Smooth muscle cell (in vitro differentiated cells): Measurements from ENCODE around the gene ARID4B. TPM values are rescaled to one million over a fixed set of nuclear protein-coding genes. Genes with fewer than 3 reads are reported as not detected.

Source experiments
- DNase-seq: peaks from one replicate; lab custom pipeline; 2025; ENCODE audit not compliant: unreplicated experiment; lab: John Stamatoyannopoulos, UW
- H2AFZ ChIP-seq: fragments of 200-600 bp; sonication (generic); 2 replicates; pipeline ENCODE4 v1.6.0; 2016; ENCODE audit warnings: antibody characterized with exemption, low read depth, mild to moderate bottlenecking
- H3F3A ChIP-seq: fragments of 200-600 bp; sonication (generic); 2 replicates; pipeline ENCODE4 v1.6.0; 2017; ENCODE audit warnings: antibody characterized with exemption, low read depth
- H3K27ac ChIP-seq: fragments of 200-600 bp; sonication (generic); 2 replicates; pipeline ENCODE4 v1.5.1; 2016; ENCODE audit warnings: low read depth, mild to moderate bottlenecking
- H3K27me3 ChIP-seq: fragments of 200-600 bp; sonication (generic); 2 replicates; pipeline ENCODE4 v1.6.1; 2016; ENCODE audit warnings: low read depth, mild to moderate bottlenecking
- H3K36me3 ChIP-seq: fragments of 200-600 bp; sonication (generic); 2 replicates; pipeline ENCODE4 v1.5.1; 2016; ENCODE audit warnings: low read depth
- H3K4me1 ChIP-seq: fragments of 200-600 bp; sonication (generic); 2 replicates; pipeline ENCODE4 v1.5.1; 2016; ENCODE audit warnings: low read depth
- H3K4me2 ChIP-seq: fragments of 200-600 bp; sonication (generic); 2 replicates; pipeline ENCODE4 v1.6.0; 2016; ENCODE audit warnings: mild to moderate bottlenecking
- H3K4me3 ChIP-seq: fragments of 200-600 bp; sonication (generic); 2 replicates; pipeline ENCODE4 v1.5.1; 2016; ENCODE audit warnings: mild to moderate bottlenecking
- H3K79me2 ChIP-seq: fragments of 200-600 bp; sonication (generic); 2 replicates; pipeline ENCODE4 v1.6.0; 2016; ENCODE audit warnings: low read depth, mild to moderate bottlenecking
- H3K9ac ChIP-seq: fragments of 200-600 bp; sonication (generic); 2 replicates; pipeline ENCODE4 v1.6.0; 2016; ENCODE audit warnings: low read depth
- H3K9me3 ChIP-seq: fragments of 200-600 bp; sonication (generic); replicated peaks from 2 replicates; pipeline ENCODE4 v1.5.1; 2016; ENCODE audit warnings: low read depth
- H4K20me1 ChIP-seq: fragments of 200-600 bp; sonication (generic); 2 replicates; pipeline ENCODE4 v1.6.0; 2016; ENCODE audit warnings: low read depth
- WGBS: methylation state at CpG from one replicate; pipeline ENCODE4 v1.1.7; 2016; ENCODE audit warnings: low lambda C conversion rate; 5-methylcytosine and 5-hydroxymethylcytosine counted together
- polyA plus RNA-seq: library from polyadenylated mRNA; unstranded; fragments of >200 nt; fragmentation: Nextera tagmentation; extraction: Ambion mirVana; gene quantifications from 2 replicates; pipeline ENCODE4 v1.2.1, GENCODE V29; 2016
- total RNA-seq: library from RNA; depleted of rRNA; stranded (reverse); fragments of >200 nt; gene quantifications from 2 replicates; pipeline ENCODE4 v1.2.3, GENCODE V29; 2014
- TF ChIP-seq, protein P1 (sequence below): fragments of 200-600 bp; sonication (generic); IDR thresholded peaks from 2 replicates; pipeline ENCODE4 v1.5.1; 2017; ENCODE audit warnings: borderline replicate concordance, mild to moderate bottlenecking, antibody characterized with exemption; ENCODE audit not compliant: insufficient read depth, poor library complexity, severe bottlenecking

The ARID4B gene
- total and polyA plus RNA-seq, 2 experiments from 2014 or later = 29.0 to 33.2 TPM

DNA sequence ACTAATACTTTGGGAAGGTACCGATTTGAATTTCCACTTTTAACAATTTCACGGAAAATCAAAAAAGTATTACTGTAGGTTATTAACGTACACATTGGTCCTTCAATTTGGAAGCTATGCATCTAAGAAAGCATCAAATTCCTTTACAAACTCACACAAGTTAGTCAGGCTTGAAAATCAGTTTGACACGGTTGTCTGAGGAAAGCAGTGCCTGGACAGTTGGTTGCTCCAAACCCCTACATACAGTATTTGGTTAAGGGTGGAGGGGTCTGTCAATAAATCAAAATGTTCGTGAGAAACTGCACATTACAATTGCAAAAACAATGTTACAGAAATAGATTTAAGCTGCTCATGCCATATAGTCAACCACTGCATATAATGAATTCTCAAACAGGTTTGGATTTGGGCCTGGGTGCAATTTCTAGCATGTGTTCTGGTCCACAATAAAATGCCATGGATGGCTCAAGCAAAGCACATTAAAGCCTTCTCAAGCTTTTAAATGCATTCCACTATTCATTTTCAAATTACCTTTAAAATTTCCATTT, 147.0 kb downstream of the ARID4B start:
- H3K79me2 ChIP-seq = peaks cover 30% of the 10 kb centered on the region
- no peak overlapping the region for H2AFZ ChIP-seq
- H3F3A ChIP-seq = no peaks in the 10 kb centered on the region
- peaks cover 19% of the 10 kb centered on the region for H4K20me1 ChIP-seq
- H3K4me3 ChIP-seq = no peak overlapping the region
- no peaks in the 10 kb centered on the region for H3K4me1 ChIP-seq
- no peaks in the 10 kb centered on the region for H3K9me3 ChIP-seq
- no peaks in the 10 kb centered on the region for H3K27me3 ChIP-seq
- H3K4me2 ChIP-seq = no peak overlapping the region
- no peak overlapping the region for H3K27ac ChIP-seq
- TF ChIP-seq, protein P1, sequence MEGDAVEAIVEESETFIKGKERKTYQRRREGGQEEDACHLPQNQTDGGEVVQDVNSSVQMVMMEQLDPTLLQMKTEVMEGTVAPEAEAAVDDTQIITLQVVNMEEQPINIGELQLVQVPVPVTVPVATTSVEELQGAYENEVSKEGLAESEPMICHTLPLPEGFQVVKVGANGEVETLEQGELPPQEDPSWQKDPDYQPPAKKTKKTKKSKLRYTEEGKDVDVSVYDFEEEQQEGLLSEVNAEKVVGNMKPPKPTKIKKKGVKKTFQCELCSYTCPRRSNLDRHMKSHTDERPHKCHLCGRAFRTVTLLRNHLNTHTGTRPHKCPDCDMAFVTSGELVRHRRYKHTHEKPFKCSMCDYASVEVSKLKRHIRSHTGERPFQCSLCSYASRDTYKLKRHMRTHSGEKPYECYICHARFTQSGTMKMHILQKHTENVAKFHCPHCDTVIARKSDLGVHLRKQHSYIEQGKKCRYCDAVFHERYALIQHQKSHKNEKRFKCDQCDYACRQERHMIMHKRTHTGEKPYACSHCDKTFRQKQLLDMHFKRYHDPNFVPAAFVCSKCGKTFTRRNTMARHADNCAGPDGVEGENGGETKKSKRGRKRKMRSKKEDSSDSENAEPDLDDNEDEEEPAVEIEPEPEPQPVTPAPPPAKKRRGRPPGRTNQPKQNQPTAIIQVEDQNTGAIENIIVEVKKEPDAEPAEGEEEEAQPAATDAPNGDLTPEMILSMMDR = no peak
- H3K9ac ChIP-seq = no peak overlapping the region
- WGBS = 98% methylated on average over 5 of the region's 5 CpGs
- DNase-seq = no peak
- peaks cover 14% of the 10 kb centered on the region for H3K36me3 ChIP-seq

DNA sequence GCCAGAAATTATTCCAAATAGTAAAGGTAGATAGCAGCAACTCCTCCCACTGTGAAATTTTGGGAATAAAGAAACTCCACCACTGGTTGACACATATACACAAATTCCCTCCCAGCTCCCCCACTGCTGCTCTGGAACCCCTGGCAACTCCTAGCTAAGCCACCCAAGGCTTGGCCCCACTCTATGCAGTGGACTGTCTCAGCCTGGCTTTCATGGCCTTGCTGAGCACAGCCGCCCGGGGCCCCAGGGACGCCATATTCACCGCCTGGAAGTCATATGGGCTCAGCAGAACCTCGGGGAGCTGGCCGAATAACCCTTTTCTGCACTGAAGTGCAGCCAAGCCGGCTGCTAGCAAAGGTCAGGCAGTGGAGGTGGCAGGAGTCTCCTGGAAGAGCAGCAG, 151.5 kb downstream of the ARID4B start:
- peaks cover 19% of the 10 kb centered on the region for H4K20me1 ChIP-seq
- TF ChIP-seq, protein P1 = no peak

DNA sequence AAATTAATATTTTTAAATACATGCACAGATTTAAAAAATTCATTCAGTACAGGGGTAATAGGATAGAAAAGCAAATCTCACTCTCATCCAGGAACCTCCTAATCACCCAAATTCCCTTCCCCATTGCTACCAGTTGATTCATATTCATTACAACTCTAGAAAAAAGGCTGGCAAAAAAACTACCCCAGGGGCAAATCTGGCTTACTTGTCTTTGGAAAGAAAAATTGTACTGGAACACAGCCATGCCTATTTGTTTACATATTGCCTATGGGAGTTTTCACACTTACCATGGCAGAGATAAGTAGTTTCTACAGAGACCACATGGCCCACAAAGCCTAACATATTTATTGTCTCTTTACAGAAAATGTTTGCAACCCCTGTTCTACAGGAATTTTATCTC, 158.0 kb downstream of the ARID4B start:
- H3K9me3 ChIP-seq = no peaks in the 10 kb centered on the region
- no peak for DNase-seq
- TF ChIP-seq, protein P1 = no peak
- no peak overlapping the region for H3K4me2 ChIP-seq
- no peak overlapping the region for H3K27ac ChIP-seq
- no peak overlapping the region for H2AFZ ChIP-seq
- H3F3A ChIP-seq = no peaks in the 10 kb centered on the region
- H4K20me1 ChIP-seq = no peaks in the 10 kb centered on the region
- no peaks in the 10 kb centered on the region for H3K27me3 ChIP-seq
- H3K36me3 ChIP-seq = peaks cover under 1% of the 10 kb centered on the region
- no peak overlapping the region for H3K9ac ChIP-seq
- H3K79me2 ChIP-seq = peaks cover 6% of the 10 kb centered on the region
- no peaks in the 10 kb centered on the region for H3K4me1 ChIP-seq
- H3K4me3 ChIP-seq = no peak overlapping the region

More for the DNA sequence above, 151.5 kb downstream of the ARID4B start:
- WGBS = 98% methylated on average over 7 of the region's 7 CpGs
- Histone ChIP-seq H3K27ac (no peak overlapping the region), H2AFZ (no peak overlapping the region), H3K4me1 (no peaks in the 10 kb centered on the region), H3K9ac (no peak overlapping the region), H3K27me3 (no peaks in the 10 kb centered on the region), H3K36me3 (peaks cover 8% of the 10 kb centered on the region), H3F3A (no peaks in the 10 kb centered on the region), H3K79me2 (peaks cover 33% of the 10 kb centered on the region), H3K4me3 (no peak overlapping the region), H3K4me2 (no peak overlapping the region), H3K9me3 (no peaks in the 10 kb centered on the region)
- no peak for DNase-seq

DNA sequence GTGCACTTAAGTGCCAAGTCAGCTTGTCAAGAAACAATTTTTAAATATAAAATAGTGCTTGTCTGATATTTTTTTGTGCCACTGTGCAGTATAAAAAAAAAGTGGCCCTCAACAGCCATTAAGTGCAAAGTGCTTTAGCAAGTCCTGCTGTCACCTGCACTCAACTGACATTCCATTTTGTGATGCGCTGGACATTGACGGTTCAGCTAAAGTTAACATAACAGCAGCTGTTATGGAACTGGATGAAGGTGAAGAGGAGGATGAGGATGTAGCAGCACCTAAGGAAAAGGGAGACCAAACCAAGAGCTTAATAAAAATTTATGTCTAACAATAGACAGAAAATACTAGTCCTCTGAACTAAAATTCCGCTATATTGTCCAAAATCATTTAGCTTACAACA, 159.6 kb downstream of the ARID4B start:
- Histone ChIP-seq H3K36me3 (no peaks in the 10 kb centered on the region), H3K9ac (no peak overlapping the region), H3K9me3 (no peaks in the 10 kb centered on the region), H3F3A (no peaks in the 10 kb centered on the region), H3K79me2 (no peaks in the 10 kb centered on the region), H4K20me1 (no peaks in the 10 kb centered on the region), H3K4me3 (no peak overlapping the region), H3K4me2 (no peak overlapping the region), H3K27me3 (no peaks in the 10 kb centered on the region), H2AFZ (no peak overlapping the region), H3K4me1 (no peaks in the 10 kb centered on the region), H3K27ac (no peak overlapping the region)
- 97% methylated on average over 3 of the region's 3 CpGs for WGBS
- DNase-seq = no peak
- TF ChIP-seq, protein P1 = no peak
